Measurements from ENCODE around the gene DAG1.

DNA sequence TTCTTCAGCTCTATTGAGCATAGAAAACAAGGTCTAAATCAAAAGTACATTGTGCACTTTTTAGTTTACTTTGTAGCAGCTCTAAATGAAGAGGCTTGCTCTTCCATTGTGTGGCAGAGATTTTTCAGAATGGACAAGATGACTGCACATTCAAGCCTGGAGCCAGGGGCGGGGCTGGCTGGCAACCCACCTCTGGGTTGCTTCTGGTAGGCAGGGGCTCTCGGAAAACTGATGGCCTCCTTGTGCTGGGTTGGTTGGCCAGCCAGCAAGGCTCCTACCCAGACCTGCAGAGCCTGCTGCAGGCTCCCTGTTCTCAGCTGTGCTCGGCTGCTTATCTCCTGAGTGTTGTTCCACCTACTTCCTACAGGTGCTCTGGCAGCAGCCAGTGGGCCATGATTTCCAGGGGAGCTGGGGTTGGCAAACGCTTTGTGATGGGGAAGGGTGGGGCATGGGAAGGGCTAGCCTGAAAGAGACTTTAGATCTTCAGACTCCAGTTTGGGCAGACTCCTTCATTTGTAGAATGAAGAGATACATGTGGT, 93.0 kb downstream of the DAG1 start:
- TF ChIP-seq YY1 (IDR thresholded peaks at IDR 0.05; ENCODE audit: insufficient read depth, insufficient read length) (no peak), ZNF274 (IDR thresholded peaks at IDR 0.05; ENCODE audit: low read depth, low read length) (no peak), SUZ12 (IDR thresholded peaks at IDR 0.05; ENCODE audit: extremely low read depth, insufficient read depth, insufficient read length) (no peak)

All from NT2/D1 (cell line).